T-helper 17 cell (primary cell): ENCODE results near the gene U2AF2. TPM values are rescaled to one million over a fixed set of nuclear protein-coding genes. Genes with fewer than 3 reads are reported as not detected.
A peak's percentile ranks its signal among the peaks of the same experiment; 100 is the strongest.

Experiments
- ATAC-seq: fragments of 150-1000 bp; cut with Tn5 transposase; 2 replicates; pipeline ENCODE4 v1.10.0; 2021; ENCODE audit warnings: mild to moderate bottlenecking, moderate library complexity
- DNase-seq, 3 donors: peaks; one replicate each; pipeline versions ENCODE4 v3.0.0 to v3.0.0-alpha.2; 2020 to 2021
- H3K9me3 ChIP-seq: one replicate; pipeline ENCODE4 v1.7.0; 2013; ENCODE audit warnings: low read length, mild to moderate bottlenecking; ENCODE audit not compliant: control insufficient read depth, poor library complexity, severe bottlenecking
- H3K27ac Mint-ChIP-seq: one replicate; pipeline ENCODE4 v1.8.0; 2022; ENCODE audit warnings: mild to moderate bottlenecking, moderate library complexity, mixed read lengths
- H3K27me3 Mint-ChIP-seq: one replicate; pipeline ENCODE4 v1.8.0; 2022; ENCODE audit warnings: mixed read lengths
- H3K36me3 Mint-ChIP-seq: one replicate; pipeline ENCODE4 v1.8.0; 2022; ENCODE audit warnings: low read depth, mixed read lengths
- H3K4me1 Mint-ChIP-seq: one replicate; pipeline ENCODE4 v1.8.0; 2022; ENCODE audit warnings: mild to moderate bottlenecking, mixed read lengths
- H3K4me3 Mint-ChIP-seq: one replicate; pipeline ENCODE4 v1.8.0; 2022; ENCODE audit warnings: mild to moderate bottlenecking, moderate library complexity, mixed read lengths
- total RNA-seq, 4 donors: library from RNA in 2 of 4; stranded (reverse) in 2 of 4; gene quantifications; one replicate each; pipeline ENCODE4 v1.2.3 and lab custom pipeline; 2022 to 2026

Gene U2AF2
- total RNA-seq, 2 donors from 2014 or later: 248 to 258 TPM

DNA sequence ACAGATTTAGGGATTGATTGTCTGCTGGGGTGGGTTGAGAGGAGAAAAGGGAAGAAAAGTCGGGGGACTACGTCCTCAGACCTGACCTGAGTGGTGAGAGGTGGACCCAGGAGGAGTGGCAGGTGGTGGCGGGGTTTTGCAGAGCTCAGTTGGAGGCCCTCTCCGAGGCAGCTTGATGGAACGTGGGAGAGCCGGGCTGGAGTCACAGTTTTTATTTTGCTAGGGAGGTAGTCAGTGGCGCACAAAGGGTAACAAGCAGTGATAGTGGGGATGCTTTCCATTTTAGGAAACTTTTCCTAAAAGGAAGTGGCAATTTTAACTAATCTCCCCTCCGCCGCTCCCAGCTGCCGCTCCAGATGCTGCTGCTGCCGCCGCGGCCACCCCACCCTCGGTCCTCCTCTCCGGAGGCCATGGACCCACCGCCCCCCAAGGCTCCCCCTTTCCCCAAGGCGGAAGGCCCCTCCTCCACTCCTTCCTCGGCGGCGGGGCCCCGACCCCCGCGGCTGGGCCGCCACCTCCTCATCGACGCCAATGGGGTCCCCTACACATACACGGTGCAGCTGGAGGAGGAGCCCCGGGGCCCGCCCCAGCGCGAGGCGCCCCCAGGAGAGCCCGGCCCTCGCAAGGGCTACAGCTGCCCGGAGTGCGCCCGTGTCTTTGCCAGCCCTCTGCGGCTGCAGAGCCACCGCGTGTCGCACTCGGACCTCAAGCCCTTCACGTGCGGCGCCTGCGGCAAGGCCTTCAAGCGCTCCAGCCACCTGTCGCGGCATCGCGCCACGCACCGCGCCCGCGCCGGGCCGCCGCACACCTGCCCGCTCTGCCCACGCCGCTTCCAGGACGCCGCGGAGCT is 12.5 kb upstream of the U2AF2 start:
- peak; percentile 15 for ATAC-seq

DNA sequence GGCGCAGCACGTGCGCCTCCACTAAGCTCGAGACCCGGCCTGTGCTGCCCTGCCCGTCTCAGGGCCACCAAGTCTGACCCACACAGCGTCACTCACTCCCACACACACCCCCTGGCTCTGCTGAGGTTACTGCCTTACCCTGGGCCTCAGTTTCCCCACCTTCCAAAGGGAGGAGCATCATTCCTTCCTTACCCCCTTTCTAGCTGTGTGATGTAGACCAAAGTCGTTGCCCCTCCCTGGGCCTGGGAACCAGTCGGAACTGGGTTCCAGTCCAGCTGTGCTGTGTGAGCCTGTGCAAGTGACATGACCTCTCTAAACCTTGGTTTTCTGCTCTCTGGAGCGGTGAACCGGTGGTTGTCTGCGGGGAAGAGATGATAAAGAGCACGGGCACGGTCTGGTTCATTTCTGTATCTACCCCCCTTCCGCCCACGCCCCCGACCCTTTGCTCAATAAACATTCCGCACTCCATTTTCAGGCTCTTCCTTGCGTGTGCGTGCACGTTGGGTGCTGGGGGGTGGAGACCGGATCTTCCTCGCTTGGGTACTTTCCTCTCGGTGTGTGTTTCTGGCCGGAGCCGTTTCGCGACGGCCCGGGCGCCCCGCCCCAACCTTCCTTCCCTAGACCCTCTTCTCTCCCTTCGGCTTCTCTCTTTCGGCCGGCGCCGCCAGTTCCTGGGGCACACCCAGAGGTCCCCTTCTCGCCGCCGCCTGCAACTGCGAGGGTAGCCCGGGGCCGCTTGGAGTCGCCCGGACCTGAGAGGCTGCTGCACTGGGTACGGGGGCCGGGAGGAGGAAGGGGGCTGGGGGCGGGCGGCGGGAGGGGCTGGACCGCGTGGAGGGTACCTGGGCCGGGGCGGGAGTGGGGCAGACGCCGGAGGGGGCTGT is 11.6 kb upstream of the U2AF2 start, which contains the start of gene ZNF581:
Gene ZNF581, plus strand, starts transcription at position 647 of the 884 bp plus-strand sequence. CDS start 923 bp downstream, outside the sequence.
- Mint-ChIP-seq H3K4me1 (peaks cover 40% of the 10 kb centered on the region), H3K36me3 (no peaks in the 10 kb centered on the region), H3K4me3 (peak within 1 kb of the TSS; percentile 98), H3K27me3 (no peaks in the 10 kb centered on the region), H3K27ac (peak within 1 kb of the TSS; percentile 99)
- DNase-seq (peak; percentile 65 to 70 (median 69)), ATAC-seq (peak; percentile 63)
- H3K9me3 ChIP-seq: no peaks in the 10 kb centered on the region

More for the DNA sequence above, 12.5 kb upstream of the U2AF2 start:
- H3K4me3 Mint-ChIP-seq: peak overlapping the region; percentile 98
- no peaks in the 10 kb centered on the region for H3K9me3 ChIP-seq
- no peak for DNase-seq
- no peaks in the 10 kb centered on the region for H3K36me3 Mint-ChIP-seq
- peaks cover 44% of the 10 kb centered on the region for H3K4me1 Mint-ChIP-seq
- H3K27ac Mint-ChIP-seq: peak overlapping the region; percentile 99
- H3K27me3 Mint-ChIP-seq: no peaks in the 10 kb centered on the region

DNA sequence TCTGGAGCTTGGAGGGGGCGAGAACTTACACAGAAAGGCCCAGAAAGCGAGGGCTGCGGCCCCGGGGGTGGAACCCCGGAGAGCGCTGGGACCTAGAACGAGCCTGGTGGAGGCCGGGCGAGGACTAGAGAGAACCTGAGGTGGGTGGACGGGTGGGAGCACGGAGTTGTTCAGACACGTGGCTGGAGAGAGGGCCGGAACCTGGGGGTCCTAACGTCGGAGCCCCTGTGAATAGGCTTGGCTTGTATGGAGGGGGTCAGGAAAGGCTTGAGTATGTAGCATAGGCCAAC is 11.0 kb upstream of the U2AF2 start:
- DNase-seq (no peak), ATAC-seq (no peak)
- Mint-ChIP-seq H3K27me3 (no peaks in the 10 kb centered on the region), H3K4me1 (peaks cover 40% of the 10 kb centered on the region), H3K36me3 (no peaks in the 10 kb centered on the region), H3K4me3 (peak overlapping the region; percentile 98), H3K27ac (peak overlapping the region; percentile 99)
- H3K9me3 ChIP-seq: no peaks in the 10 kb centered on the region

DNA sequence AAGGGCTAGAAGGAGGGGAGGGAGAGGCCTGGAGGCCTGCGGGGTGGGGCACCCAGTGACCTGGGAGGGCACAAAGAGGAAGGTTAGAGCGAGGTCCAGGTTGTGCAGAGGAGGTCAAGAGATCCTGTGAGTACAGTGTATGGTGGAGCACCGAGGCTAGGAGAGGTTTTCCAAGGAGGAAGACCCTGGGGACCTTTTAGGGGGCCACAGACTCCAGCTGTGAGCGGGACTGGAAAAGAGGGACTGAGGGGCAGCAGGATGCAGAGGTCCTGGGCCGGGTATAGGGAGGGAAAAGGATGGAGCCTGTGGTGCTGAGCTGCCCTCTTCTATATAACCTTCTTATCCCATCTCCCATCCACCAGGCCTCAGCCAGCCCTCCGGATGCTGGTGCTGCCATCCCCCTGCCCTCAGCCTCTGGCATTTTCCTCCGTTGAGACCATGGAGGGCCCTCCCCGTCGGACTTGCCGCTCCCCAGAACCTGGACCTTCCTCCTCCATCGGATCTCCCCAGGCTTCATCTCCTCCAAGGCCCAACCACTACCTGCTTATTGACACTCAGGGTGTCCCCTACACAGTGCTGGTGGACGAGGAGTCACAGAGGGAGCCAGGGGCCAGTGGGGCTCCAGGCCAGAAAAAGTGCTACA is 10.5 kb upstream of the U2AF2 start:
- Mint-ChIP-seq H3K36me3 (no peaks in the 10 kb centered on the region), H3K4me3 (peak overlapping the region; percentile 98), H3K4me1 (peaks cover 37% of the 10 kb centered on the region)

DNA sequence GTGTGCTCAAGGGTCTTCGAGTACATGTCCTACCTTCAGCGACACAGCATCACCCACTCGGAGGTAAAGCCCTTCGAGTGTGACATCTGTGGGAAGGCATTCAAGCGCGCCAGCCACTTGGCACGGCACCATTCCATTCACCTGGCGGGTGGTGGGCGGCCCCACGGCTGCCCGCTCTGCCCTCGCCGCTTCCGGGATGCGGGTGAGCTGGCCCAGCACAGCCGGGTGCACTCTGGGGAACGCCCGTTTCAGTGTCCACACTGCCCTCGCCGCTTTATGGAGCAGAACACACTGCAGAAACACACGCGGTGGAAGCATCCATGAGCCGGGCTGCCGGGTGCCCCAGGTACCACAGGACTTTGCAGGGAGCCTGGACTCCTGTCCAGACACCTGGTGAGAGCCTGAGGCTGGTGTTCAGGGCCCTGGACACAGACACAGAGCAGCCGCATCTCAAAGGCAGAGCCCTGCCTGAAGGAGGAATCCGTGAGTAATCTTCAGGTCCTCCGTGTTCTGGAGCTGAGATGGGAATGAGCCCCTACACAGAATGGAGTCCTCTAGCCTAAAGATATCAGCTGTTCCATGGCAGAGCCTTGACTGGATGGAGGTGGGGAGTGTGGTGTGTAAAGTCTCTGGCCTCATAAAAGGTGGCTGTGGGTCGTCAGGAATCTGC is 9.9 kb upstream of the U2AF2 start:
- H3K4me1 Mint-ChIP-seq: peaks cover 40% of the 10 kb centered on the region

More for the DNA sequence above, 10.5 kb upstream of the U2AF2 start:
- DNase-seq (no peak), ATAC-seq (no peak)
- peak overlapping the region; percentile 99 for H3K27ac Mint-ChIP-seq
- no peaks in the 10 kb centered on the region for H3K27me3 Mint-ChIP-seq
- H3K9me3 ChIP-seq: no peaks in the 10 kb centered on the region

DNA sequence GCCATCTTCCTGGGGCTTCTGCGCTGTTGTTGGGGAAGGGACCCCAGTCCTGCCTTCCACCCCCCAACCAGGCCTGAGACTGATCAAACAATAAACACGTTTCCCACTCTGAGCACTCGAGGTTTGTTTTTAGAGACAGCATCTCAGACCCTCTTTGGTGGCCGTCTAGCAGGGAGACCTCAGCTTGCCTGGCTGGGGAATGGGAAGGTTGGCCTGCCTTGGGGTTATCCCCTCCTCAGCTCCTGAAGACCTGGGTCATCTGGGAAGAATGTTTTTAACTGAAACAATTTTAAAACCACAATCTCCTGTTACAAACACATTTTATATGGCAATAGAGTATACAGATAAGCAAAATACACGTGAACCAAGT is 9.3 kb upstream of the U2AF2 start:
- no peak for ATAC-seq

More for the DNA sequence above, 9.9 kb upstream of the U2AF2 start:
- Mint-ChIP-seq H3K27me3 (no peaks in the 10 kb centered on the region), H3K36me3 (no peaks in the 10 kb centered on the region), H3K27ac (peak overlapping the region; percentile 67), H3K4me3 (peak overlapping the region; percentile 67)
- no peak for ATAC-seq
- no peaks in the 10 kb centered on the region for H3K9me3 ChIP-seq
- no peak for DNase-seq

DNA sequence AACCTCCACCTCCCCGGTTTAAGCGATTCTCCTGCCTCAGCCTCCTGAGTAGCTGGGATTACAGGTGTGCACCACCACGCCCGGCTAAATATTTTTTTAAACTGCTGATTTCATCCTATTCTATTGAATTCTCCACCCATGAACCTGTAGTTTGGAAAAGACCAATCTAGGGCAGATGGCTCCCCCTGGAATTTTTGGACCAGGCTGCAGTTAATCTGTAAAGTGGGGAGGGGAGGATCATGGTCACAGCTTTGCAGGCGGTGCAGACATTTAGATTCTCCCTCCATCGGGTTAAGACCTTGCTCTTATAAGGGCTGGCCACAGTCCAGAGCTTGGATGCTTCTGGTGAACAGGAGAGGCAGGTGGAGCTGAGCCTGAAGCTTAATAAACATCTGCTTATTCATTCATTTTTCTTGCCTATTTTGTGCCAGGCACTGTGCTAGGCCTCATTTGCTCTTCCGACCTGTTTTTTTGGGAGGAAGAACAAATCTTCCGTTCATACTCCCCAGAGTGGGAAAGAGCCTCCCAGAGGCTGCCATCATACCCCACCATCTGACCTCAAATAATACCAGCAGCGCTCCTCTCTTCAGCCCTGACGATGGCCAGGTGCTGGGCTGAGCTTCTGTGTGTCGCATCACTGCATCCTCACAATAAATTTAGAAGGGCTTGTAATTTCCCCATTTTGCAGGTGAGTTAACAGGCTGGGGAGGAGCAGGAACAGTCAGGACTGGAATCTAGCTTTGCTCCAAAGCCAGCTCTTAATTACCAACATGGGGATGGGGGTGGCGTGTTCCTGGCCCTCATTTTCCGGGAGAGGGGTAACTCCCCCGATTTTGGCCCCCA is 7.7 kb upstream of the U2AF2 start:
- H3K9me3 ChIP-seq: no peaks in the 10 kb centered on the region
- no peak for ATAC-seq
- Mint-ChIP-seq H3K4me1 (peaks cover 28% of the 10 kb centered on the region), H3K4me3 (peak overlapping the region; percentile 71), H3K27ac (peak overlapping the region; percentile 60), H3K27me3 (no peaks in the 10 kb centered on the region), H3K36me3 (no peaks in the 10 kb centered on the region)
- DNase-seq: no peak

More for the DNA sequence above, 9.3 kb upstream of the U2AF2 start:
- peak overlapping the region; percentile 67 for H3K27ac Mint-ChIP-seq
- no peaks in the 10 kb centered on the region for H3K9me3 ChIP-seq
- peaks cover 35% of the 10 kb centered on the region for H3K4me1 Mint-ChIP-seq
- no peak for DNase-seq
- peak overlapping the region; percentile 67 for H3K4me3 Mint-ChIP-seq
- H3K27me3 Mint-ChIP-seq: no peaks in the 10 kb centered on the region
- H3K36me3 Mint-ChIP-seq: no peaks in the 10 kb centered on the region

DNA sequence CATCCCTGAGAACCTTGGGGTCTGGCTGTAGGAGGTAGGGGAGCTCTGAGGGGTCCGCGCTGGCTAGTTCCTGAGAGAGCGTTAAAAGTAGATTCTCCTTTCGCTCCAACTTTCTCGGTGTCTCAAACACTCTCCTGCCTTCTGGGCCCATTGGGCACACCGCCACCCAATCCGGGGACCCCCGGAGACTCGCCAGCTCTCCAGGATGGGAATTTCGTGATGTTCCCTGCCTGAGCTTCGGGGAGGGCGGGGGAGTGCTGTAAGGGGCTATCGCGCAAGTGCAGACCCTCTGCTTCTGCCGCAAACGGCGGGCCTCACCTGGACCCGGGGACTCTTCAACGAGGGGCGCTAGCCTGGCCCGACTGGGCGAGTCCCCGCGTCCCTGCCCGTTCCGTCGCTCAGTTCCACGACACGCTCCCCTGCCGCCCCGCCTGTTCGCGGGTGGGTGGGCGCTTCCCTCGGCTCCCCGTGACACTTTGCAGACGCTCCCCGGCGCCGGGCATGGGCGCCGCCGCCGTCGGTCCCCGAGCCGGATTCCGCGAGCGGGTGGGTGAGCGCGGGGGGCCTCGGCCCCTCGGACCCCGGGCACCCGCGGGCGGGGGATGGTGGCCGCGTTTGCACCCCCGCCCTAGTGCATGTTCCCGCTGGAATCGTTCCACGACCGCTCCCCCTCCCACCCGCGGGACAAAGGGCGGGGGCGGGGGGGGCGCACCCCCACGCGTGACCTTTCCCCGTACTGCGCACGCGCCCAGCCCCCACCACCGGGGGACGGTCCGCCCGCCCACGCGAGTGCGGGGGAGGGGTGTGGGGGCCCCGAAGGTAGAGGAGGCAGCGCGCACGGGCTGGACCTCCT is 6.9 kb upstream of the U2AF2 start, which contains the start of gene CCDC106:
Gene CCDC106, plus strand, starts transcription at position 481 of the 853 bp plus-strand sequence. CDS start 835 bp downstream, outside the sequence.
- ATAC-seq (peak; percentile 34), DNase-seq (no peak)
- no peaks in the 10 kb centered on the region for H3K9me3 ChIP-seq
- Mint-ChIP-seq H3K36me3 (no peaks in the 10 kb centered on the region), H3K4me3 (peak within 1 kb of the TSS; percentile 85), H3K27me3 (no peaks in the 10 kb centered on the region), H3K27ac (peak within 1 kb of the TSS; percentile 77), H3K4me1 (peaks cover 25% of the 10 kb centered on the region)

DNA sequence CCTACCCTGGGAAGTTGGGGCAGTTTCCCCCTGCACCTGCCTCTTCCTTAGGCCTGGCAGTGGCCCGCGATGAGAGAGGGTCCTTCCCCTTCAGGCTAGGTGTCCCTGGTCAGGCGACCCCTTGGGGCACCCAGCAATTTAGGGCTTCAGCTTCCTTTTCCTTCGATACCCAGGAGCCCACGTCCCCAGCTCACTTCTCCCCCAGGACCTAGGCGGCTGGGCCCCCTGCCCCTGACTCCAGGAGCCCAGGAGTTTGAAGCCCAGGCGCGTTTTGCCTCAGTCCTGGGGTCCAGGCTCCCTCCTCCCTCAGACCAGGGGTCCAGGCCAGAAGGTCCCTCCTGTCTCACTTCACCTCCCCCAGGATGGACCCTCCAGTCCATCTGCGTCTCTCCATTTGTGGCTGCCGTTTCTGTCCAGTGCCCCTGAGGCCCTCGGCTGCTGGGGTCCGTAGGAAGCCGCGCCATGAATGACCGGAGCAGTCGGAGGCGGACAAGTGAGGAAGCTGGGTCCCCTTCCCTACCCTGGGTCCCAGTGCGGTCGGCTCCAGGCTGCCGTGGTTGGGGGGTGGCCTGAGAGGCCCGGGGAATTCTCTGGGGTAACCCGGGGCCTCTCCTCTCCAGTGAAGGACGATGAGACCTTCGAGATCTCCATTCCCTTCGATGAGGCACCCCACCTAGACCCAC is 6.1 kb upstream of the U2AF2 start:
- H3K36me3 Mint-ChIP-seq: no peaks in the 10 kb centered on the region
- H3K27me3 Mint-ChIP-seq: no peaks in the 10 kb centered on the region
- DNase-seq: no peak
- H3K9me3 ChIP-seq: no peaks in the 10 kb centered on the region
- no peak for ATAC-seq
- peak overlapping the region; percentile 85 for H3K4me3 Mint-ChIP-seq
- peaks cover 22% of the 10 kb centered on the region for H3K4me1 Mint-ChIP-seq
- H3K27ac Mint-ChIP-seq: peak overlapping the region; percentile 77

DNA sequence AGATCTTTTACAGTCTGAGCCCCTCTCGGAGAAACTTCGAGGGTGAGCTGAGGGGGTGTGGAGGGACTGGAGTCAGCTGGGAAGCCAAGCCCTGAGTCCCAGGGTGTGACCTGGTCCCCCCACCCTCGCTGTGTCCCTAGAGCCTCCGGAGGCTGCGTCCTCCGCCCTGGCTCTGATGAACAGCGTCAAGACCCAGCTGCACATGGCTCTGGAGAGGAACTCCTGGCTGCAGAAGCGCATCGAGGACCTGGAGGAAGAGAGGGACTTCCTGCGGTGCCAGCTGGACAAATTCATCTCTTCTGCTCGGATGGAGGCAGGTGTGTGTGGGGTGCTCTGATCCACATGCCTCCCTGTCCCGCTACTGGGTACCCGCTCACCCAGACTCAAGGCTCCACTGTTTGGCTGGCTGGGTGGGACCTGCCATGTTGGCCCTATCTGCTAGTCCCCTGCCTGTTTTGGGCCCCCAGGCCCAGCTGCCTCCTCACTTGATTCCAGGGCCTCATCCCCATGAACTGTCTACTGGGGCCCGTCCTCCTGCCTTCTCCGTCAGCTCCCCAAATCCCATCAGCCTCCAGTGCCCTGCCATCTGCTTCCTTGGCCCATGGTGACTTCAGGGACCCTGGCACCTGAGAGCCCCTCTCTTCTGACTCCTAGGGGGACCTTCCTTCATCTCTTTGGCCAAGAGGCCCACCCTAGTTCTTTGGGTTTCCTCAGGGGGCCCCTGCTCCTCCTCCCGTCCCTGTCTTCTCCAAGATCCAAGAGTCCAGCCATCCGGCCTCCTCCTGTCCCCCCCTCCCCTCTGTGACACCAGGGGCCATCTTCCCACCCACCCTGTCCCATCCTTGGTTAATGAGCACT is 5.3 kb upstream of the U2AF2 start:
- Mint-ChIP-seq H3K36me3 (no peaks in the 10 kb centered on the region), H3K27ac (peak overlapping the region; percentile 77), H3K4me3 (peak overlapping the region; percentile 85), H3K27me3 (no peaks in the 10 kb centered on the region), H3K4me1 (peaks cover 22% of the 10 kb centered on the region)
- no peak for DNase-seq
- no peaks in the 10 kb centered on the region for H3K9me3 ChIP-seq
- ATAC-seq: no peak
